Cardiac fibroblast (primary cell): ENCODE data around the gene IFNAR2.

Experiments used
- DNase-seq, 2 donors: peaks; one replicate each; pipeline versions ENCODE4 v3.0.0 to v3.0.0-alpha.2; 2010; ENCODE audit warnings: low read depth in 2 of 2
- H3K4me3 ChIP-seq, 2 donors: replicated peaks in 1 of 2; 1 replicate in 1 of 2; 2 replicates in 1 of 2; pipeline ENCODE4 v1.5.1; 2011; ENCODE audit warnings: low read depth in 2 of 2, low read length in 2 of 2, mild to moderate bottlenecking in 2 of 2, moderate library complexity in 1 of 2
- CTCF ChIP-seq: IDR thresholded peaks from one replicate; pipeline ENCODE4 v1.5.1; 2011; ENCODE audit warnings: low read depth, mild to moderate bottlenecking, low read length, inconsistent platforms

IFNAR2 gene

GRCh38 chr21:33203371-33203724, 26.4 kb upstream of the IFNAR2 start:
- no peak overlapping the region for H3K4me3 ChIP-seq
- DNase-seq = no peak
- no peak for TF ChIP-seq CTCF

- no peak overlapping the region for H3K4me3 ChIP-seq
- TF ChIP-seq CTCF = no peak
- no peak for DNase-seq
Measured at GRCh38 chr21:33205476-33205875, 24.3 kb upstream of the IFNAR2 start.

GRCh38 chr21:33206771-33207281, 22.9 kb upstream of the IFNAR2 start:
- TF ChIP-seq CTCF = no peak
- H3K4me3 ChIP-seq = no peak overlapping the region
- no peak for DNase-seq

GRCh38 chr21:33207449-33208149, 22.1 kb upstream of the IFNAR2 start:
- TF ChIP-seq CTCF = no peak
- H3K4me3 ChIP-seq = no peak overlapping the region
- no peak for DNase-seq

GRCh38 chr21:33208534-33208933, 21.2 kb upstream of the IFNAR2 start:
- DNase-seq = no peak
- H3K4me3 ChIP-seq = no peak overlapping the region
- TF ChIP-seq CTCF = no peak

GRCh38 chr21:33211305-33211704, 18.4 kb upstream of the IFNAR2 start:
- no peak for TF ChIP-seq CTCF
- DNase-seq = no peak

GRCh38 chr21:33211732-33212131, 18.0 kb upstream of the IFNAR2 start:
- no peak overlapping the region for H3K4me3 ChIP-seq
- DNase-seq = no peak
- TF ChIP-seq CTCF = no peak

More at GRCh38 chr21:33211305-33211704, 18.4 kb upstream of the IFNAR2 start:
- H3K4me3 ChIP-seq = no peak overlapping the region
